H7 (cell line): ENCODE data around the gene AFTPH. TPM values are rescaled to one million over a fixed set of nuclear protein-coding genes. Genes with fewer than 3 reads are reported as not detected.

Source experiments
- DNase-seq: peaks from one replicate; pipeline ENCODE4 v3.0.0; 2012
- H3K27me3 ChIP-seq: 2 replicates; pipeline ENCODE4 v1.6.0; 2011; ENCODE audit warnings: mild to moderate bottlenecking, low read length; ENCODE audit not compliant: control insufficient read depth, insufficient read depth
- H3K36me3 ChIP-seq: replicated peaks from 2 replicates; pipeline ENCODE4 v1.5.1; 2011; ENCODE audit warnings: low read length; ENCODE audit not compliant: control insufficient read depth, insufficient read depth
- H3K4me3 ChIP-seq: 2 replicates; pipeline ENCODE4 v1.5.1; 2011; ENCODE audit warnings: low read depth, mild to moderate bottlenecking, control low read depth, low read length, moderate library complexity; ENCODE audit not compliant: insufficient read depth
- total RNA-seq: library from RNA; depleted of rRNA; stranded (reverse); fragments of >200 nt; shearing (Covaris generic); gene quantifications from 2 replicates; pipeline ENCODE4 v1.2.3, GENCODE V29; 2014

The AFTPH gene
- total RNA-seq, 1 experiment from 2014 or later = 10.6 TPM

DNA sequence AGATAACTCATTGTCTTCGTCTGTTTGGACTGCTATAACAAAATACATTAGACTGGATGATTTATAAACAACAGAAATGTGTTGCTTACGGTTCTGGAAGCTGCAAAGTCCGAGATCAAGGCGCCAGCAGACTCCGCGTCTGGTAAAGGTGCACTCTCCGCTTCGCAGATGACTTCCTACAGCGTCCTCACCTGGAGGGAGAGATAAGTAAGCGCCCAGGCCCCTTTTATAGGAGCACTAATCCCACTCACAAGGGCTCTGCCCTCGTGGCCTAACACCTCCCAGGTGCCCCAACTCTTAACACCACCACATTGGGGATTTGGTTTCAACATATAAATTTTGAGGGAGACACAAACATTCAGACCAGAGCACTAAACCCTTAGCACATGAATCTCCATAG, 78.3 kb downstream of the AFTPH start:
- no peaks in the 10 kb centered on the region for H3K27me3 ChIP-seq
- no peak for DNase-seq
- H3K4me3 ChIP-seq = no peak overlapping the region
- no peaks in the 10 kb centered on the region for H3K36me3 ChIP-seq

- H3K27me3 ChIP-seq = peaks cover 8% of the 10 kb centered on the region
- no peak for DNase-seq
- H3K36me3 ChIP-seq = no peaks in the 10 kb centered on the region
These were observed 80.0 kb downstream of the AFTPH start for GRCh38 chr2:64604155-64604554.

DNA sequence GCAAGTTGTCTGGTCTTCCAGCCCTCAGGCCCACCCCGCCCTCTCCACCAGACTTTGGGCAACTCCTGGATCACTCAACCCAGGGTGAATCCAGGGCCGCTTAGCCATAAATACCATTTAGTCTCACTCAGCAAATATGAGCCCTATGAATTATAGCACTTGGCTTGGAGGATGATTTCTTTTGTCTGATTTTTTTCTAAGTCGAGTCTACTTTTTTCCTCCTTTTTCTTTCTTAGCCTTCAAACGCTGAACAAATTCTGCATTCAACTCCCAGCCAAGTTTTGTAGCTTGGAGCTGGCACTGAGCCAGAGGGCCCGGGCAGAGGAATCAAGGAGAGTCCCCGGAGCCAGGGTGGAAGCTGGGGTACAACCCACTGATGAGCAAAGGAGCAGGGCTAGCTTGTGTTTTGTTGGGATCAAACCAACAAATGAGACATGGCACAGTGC, 80.9 kb downstream of the AFTPH start:
- H3K4me3 ChIP-seq = no peak overlapping the region
- peaks cover 11% of the 10 kb centered on the region for H3K27me3 ChIP-seq
- DNase-seq = no peak
- H3K36me3 ChIP-seq = no peaks in the 10 kb centered on the region

More at GRCh38 chr2:64604155-64604554, 80.0 kb downstream of the AFTPH start:
- no peak overlapping the region for H3K4me3 ChIP-seq

DNA sequence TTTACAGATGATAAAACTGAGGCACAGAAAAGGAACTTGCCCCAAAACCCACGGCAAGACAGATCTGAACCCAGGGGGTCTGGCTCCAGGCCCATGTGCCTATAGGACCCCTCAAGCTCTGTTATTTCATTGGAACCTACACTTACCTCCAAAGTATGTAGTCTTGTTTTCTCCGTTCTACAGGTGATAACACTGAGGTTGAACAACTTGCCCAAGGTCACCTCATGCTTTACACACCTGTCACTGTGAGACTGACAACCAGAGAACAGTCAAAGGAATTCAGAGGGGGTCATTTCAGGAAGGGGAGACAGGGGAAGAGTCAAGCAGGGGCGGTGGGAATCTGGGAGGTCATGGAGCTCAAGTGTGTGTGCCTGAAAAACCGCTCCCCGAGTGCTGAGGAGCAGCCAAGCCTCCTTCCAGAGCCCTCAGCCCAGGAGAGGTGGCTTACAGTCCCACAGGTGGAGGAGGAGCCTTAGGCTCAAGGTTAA, 81.9 kb downstream of the AFTPH start:
- Histone ChIP-seq H3K27me3 (peaks cover 11% of the 10 kb centered on the region), H3K4me3 (no peak overlapping the region), H3K36me3 (no peaks in the 10 kb centered on the region)
- no peak for DNase-seq

DNA sequence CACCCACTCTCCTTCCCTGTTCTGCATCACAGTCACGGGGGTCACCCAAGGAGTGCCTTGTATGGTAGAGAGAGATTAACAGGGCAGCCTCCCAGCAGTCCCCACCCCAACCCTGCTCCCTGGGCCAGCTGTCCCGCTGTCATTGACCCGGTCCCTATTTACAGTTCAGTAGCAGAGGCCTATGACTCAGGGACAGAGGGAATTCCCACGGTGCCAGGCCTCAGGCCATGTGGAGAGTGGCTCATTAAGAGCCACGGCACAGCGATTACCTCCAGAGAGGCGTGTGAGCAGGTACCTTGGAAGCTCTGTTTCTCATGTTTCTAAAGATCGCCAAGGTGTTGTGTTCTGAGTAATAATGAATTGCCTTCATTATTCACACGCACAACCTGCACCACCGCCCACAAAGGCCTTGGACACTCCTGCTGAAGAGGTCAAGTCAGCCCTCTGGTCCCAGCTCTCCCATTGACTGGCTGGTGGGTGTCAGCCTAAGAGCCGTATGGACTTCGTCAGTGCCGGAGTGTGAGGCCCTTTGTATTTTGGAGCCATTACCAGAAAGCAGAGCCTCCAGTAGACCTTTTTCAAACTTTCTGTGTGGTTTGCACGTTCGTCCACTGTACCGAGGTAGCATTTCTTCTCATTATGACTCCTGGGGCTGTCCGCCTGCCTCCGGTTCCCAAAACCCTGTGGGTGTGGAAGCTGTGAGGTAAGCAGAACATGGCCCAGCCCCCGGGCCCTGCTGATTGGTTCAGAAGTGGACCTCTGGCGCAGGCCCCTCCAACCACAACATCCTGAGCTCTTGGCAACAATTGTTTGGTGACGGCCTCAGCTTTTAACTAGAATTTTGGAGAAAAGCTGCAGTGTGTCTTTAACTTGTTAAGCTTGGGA, 82.6 kb downstream of the AFTPH start:
- H3K27me3 ChIP-seq = peaks cover 11% of the 10 kb centered on the region
- peak; percentile 89 for DNase-seq
- H3K36me3 ChIP-seq = no peaks in the 10 kb centered on the region

DNA sequence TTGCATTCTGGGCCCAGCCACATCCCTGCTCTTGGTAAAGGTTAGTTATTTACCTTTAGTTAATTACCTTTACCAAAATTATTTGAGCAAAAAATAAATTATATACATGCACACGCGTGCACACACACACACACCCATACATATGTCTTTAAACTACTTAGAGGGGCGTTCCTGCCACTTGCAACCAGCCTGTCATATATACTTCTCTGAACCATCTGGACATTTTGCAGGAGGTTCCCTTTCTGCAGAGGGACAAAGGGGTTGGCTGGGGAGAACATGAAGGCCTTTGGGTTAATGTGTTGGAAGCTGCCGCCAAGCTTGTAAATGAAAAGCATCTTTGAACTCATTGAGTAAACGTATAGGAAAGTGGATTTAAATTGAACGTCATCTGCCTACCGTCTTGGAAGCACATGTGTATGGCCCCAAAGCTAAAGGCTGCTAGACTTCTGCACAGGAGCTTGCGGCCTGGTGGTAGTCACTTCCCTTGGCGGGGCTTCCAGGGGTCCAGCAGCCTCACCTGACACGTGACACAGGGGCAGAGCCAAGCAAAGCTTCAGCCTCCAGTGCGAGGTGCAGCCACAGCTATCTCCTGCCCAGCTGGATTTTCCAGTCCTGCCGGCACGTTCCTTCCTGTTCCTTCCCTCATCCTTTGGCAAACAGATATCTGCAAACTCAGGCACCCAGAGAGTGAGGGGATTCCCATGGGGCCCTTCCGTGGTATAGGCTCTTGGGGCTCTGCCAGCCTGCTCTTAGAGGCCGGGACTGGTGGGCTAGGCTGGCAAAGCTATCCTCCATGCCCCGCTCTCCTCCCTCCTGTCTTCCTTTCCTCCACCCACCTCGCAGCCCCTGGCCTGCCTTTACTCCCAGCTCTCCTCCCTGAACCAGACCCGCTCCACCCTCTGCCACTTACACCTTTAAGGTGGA, 83.5 kb downstream of the AFTPH start:
- DNase-seq = no peak
- no peaks in the 10 kb centered on the region for H3K36me3 ChIP-seq
- no peak overlapping the region for H3K4me3 ChIP-seq
- peaks cover 11% of the 10 kb centered on the region for H3K27me3 ChIP-seq

More for the DNA sequence above, 82.6 kb downstream of the AFTPH start:
- H3K4me3 ChIP-seq = peak overlapping the region; percentile 7; the same call in 1 of the 2 replicates

- no peak for DNase-seq
- peaks cover 11% of the 10 kb centered on the region for H3K27me3 ChIP-seq
- H3K36me3 ChIP-seq = no peaks in the 10 kb centered on the region
- peak overlapping the region; percentile 43 for H3K4me3 ChIP-seq
These were observed 84.7 kb downstream of the AFTPH start for GRCh38 chr2:64608867-64609226.

GRCh38 chr2:64609227-64609941, 85.3 kb downstream of the AFTPH start:
- Histone ChIP-seq H3K4me3 (peak overlapping the region; percentile 58), H3K36me3 (no peaks in the 10 kb centered on the region), H3K27me3 (peaks cover 11% of the 10 kb centered on the region)
- peak; percentile 96 for DNase-seq

GRCh38 chr2:64609942-64610281, 85.8 kb downstream of the AFTPH start:
- DNase-seq = no peak
- H3K4me3 ChIP-seq = peak overlapping the region; percentile 58; the same call in 1 of the 2 replicates
- peaks cover 11% of the 10 kb centered on the region for H3K27me3 ChIP-seq
- H3K36me3 ChIP-seq = no peaks in the 10 kb centered on the region

- no peak for DNase-seq
- Histone ChIP-seq H3K36me3 (no peaks in the 10 kb centered on the region), H3K4me3 (no peak overlapping the region), H3K27me3 (peaks cover 11% of the 10 kb centered on the region)
These were observed 86.3 kb downstream of the AFTPH start for GRCh38 chr2:64610316-64610855.

DNA sequence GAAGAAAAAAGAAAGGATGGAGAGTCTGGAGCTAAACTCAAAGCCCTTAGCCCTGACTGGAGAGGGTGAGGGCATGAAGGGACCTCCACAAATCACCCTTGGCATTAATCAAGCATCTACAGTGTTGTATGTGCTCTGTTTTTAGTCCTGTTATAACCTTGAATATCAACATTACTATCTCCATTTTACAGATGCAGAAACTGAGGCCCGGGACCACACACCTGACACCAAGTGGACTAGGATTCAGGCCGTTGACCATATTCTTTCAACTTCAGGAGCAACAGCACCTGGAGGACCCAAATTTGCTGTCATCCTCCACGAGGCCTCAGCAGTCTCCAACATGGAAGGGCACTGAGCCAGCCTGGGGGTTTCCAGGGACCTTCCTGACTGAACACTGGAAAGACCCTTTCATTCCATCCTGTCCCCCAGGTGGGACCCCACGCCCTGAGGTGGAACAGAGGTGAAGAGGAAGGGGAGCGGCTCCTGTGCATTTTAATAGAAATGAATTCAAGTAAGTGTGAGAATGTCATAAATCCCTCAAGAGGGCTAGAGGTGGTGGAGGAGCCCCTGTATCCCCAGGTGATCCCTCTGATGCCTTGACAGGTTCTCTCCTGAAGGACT, 88.6 kb downstream of the AFTPH start:
- Histone ChIP-seq H3K27me3 (peaks cover 11% of the 10 kb centered on the region), H3K4me3 (no peak overlapping the region), H3K36me3 (no peaks in the 10 kb centered on the region)
- DNase-seq = no peak

DNA sequence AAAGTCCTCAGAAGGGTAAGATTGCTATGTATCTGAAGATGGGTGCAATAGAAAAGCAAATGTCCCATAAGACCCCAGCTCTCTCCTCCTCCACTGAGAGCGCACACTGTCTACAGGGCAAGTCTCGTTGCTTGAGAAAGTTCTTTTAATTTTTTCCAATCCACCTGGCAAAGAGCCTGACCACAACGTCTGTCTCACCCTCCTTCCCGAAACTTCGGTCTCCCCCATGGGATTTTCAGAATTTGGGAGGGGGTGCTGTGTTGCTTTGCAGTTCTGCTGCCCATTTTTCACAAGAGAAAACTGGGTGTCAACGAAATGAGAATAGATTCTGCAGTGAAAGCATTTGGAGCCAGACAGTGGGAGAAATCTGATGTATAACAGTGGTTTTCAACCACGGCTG, 89.1 kb downstream of the AFTPH start:
- Histone ChIP-seq H3K36me3 (no peaks in the 10 kb centered on the region), H3K4me3 (no peak overlapping the region), H3K27me3 (peaks cover 7% of the 10 kb centered on the region)
- no peak for DNase-seq

DNA sequence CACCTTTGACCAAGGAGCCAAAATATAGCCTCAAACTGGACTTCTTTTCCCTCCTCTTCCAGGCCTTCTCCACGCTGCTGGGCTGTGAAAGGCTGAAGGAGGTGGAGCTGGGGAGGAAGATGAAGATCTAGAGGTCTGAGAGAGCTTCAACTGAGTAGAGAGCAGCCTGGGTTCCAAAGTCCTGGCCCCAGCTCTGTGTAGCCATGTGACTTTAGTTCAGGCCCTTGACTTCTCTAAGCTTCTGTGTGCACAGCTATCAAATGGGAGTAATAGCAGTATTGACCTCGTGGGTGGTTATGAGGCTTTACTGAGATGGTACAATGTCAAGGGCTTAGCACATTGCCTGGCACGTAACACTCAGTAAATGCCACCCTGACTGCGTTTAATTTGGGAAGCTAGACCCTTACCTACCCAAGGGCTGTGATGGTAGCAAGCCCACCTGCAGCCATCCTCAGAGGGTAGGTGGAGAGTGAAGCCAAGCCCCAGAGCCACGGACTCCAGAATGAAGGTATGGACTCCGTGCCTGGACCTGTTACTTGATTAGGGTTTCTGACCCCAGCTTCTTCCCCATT, 91.2 kb downstream of the AFTPH start:
- H3K27me3 ChIP-seq = no peaks in the 10 kb centered on the region; the same call in 1 of the 2 replicates
- no peak overlapping the region for H3K4me3 ChIP-seq
- no peak for DNase-seq
- no peaks in the 10 kb centered on the region for H3K36me3 ChIP-seq
